Uterus (tissue), 4 donors: ENCODE measurements around the gene STIM1. TPM values are rescaled to one million over a fixed set of nuclear protein-coding genes. Genes with fewer than 3 reads are reported as not detected.

Experiments used
- DNase-seq, 2 donors: peaks; one replicate each; pipeline ENCODE4 v3.0.0-alpha.2; 2019 to 2020
- H3K27ac ChIP-seq, 2 donors: fragments of 200-600 bp; sonication (generic); 1 replicate in 1 of 2; 2 replicates in 1 of 2; pipeline ENCODE4 v1.5.1; 2016 to 2018
- H3K27me3 ChIP-seq, 2 donors: fragments of 200-600 bp; sonication (generic); one replicate each; pipeline ENCODE4 v1.5.1; 2018 to 2019; ENCODE audit warnings: control low read depth in 1 of 2
- H3K36me3 ChIP-seq, 2 donors: fragments of 200-600 bp; sonication (generic); one replicate each; pipeline ENCODE4 v1.5.1; 2019; ENCODE audit warnings: control low read depth in 1 of 2
- H3K4me1 ChIP-seq, 2 donors: fragments of 200-600 bp; sonication (generic); one replicate each; pipeline ENCODE4 v1.5.1; 2018 to 2019; ENCODE audit warnings: control low read depth in 1 of 2
- H3K4me3 ChIP-seq, 2 donors: fragments of 200-600 bp; sonication (generic); 1 replicate in 1 of 2; 2 replicates in 1 of 2; pipeline ENCODE4 v1.5.1; 2018 to 2019; ENCODE audit warnings: mild to moderate bottlenecking in 1 of 2
- H3K9me3 ChIP-seq, 2 donors: fragments of 200-600 bp; sonication (generic); one replicate each; pipeline ENCODE4 v1.5.1; 2019; ENCODE audit warnings: control low read depth in 1 of 2
- POLR2A ChIP-seq, 2 donors: fragments of 450-650 bp; IDR thresholded peaks; one replicate each; pipeline ENCODE4 v1.6.1; 2016; ENCODE audit warnings: antibody characterized with exemption in 2 of 2, mild to moderate bottlenecking in 1 of 2, moderate library complexity in 1 of 2
- intact Hi-C: fragments of 100-400 bp; cut with DNase I; formaldehyde crosslinking; loops from one replicate; pipeline ENCODE4 v1.15.1; 2023; ENCODE audit warnings: low total_unique reads
- small RNA-seq: library from RNA; depleted of rRNA; stranded (forward); fragments of <200 nt; gene quantifications from one replicate; pipeline ENCODE3, GENCODE V24; 2016
- total RNA-seq, 4 donors: library from RNA; depleted of rRNA in 3 of 4; stranded (reverse); fragments of >200 nt in 3 of 4; gene quantifications; one replicate each; pipeline versions ENCODE4 v1.1.0 to v1.2.4, GENCODE V29; 2014 to 2023
- TF ChIP-seq, protein P1 (sequence below), 4 experiments: fragments of 200-600 bp in 2 of 4; fragments of 450-650 bp in 2 of 4; sonication (generic) in 2 of 4; IDR thresholded peaks; one replicate each; pipeline ENCODE4 v1.5.1; 2016 to 2019; ENCODE audit warnings: antibody characterized with exemption in 4 of 4, mild to moderate bottlenecking in 2 of 4, moderate library complexity in 1 of 4
- donor health status: DM: yes; HTN: yes; CAD: no.

STIM1 gene
- total RNA-seq, 4 donors from 2014 or later = 37.6 to 114 (median 56.3) TPM

DNA sequence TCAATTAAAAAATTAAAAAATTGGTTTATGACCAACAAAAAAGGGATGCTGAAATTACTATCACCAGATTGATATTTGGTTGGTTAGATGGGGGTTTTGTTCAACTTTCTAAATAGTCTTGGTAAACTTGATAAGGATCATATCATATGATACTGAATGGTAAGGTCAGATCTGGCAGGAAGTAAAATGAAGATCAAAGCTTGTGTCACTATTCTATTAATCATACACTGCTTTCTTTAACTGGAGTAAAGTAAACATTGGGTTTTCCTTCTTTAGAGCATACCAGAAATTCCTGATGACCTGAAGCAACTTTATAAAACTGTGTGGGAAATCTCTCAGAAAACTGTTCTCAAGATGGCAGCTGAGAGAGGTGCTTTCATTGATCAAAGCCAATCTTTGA is 279.3 kb downstream of the STIM1 start:
- Histone ChIP-seq H3K4me3 (no peak overlapping the region), H3K36me3 (no peaks in the 10 kb centered on the region), H3K27me3 (no peaks in the 10 kb centered on the region), H3K9me3 (peaks cover 0 to 3% of the 10 kb centered on the region in 2 donors), H3K4me1 (no peaks in the 10 kb centered on the region), H3K27ac (no peak overlapping the region)
- no peak for DNase-seq
- TF ChIP-seq, protein P1, sequence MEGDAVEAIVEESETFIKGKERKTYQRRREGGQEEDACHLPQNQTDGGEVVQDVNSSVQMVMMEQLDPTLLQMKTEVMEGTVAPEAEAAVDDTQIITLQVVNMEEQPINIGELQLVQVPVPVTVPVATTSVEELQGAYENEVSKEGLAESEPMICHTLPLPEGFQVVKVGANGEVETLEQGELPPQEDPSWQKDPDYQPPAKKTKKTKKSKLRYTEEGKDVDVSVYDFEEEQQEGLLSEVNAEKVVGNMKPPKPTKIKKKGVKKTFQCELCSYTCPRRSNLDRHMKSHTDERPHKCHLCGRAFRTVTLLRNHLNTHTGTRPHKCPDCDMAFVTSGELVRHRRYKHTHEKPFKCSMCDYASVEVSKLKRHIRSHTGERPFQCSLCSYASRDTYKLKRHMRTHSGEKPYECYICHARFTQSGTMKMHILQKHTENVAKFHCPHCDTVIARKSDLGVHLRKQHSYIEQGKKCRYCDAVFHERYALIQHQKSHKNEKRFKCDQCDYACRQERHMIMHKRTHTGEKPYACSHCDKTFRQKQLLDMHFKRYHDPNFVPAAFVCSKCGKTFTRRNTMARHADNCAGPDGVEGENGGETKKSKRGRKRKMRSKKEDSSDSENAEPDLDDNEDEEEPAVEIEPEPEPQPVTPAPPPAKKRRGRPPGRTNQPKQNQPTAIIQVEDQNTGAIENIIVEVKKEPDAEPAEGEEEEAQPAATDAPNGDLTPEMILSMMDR (IDR thresholded peaks at IDR 0.05) = no peak
- no peak for TF ChIP-seq POLR2A (IDR thresholded peaks at IDR 0.05)
- intact Hi-C loops = no loop called here

DNA sequence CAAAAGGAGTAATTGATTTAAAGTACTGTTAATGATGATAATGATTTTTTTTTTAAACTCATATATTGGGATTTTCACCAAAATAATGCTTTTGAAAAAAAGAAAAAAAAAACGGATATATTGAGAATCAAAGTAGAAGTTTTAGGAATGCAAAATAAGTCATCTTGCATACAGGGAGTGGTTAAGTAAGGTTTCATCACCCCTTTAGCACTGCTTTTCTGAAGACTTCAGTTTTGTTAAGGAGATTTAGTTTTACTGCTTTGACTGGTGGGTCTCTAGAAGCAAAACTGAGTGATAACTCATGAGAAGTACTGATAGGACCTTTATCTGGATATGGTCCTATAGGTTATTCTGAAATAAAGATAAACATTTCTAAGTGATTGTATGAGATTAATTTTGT is 283.0 kb downstream of the STIM1 start:
- Histone ChIP-seq H3K36me3 (no peaks in the 10 kb centered on the region), H3K4me3 (no peak overlapping the region), H3K27ac (no peak overlapping the region), H3K4me1 (no peaks in the 10 kb centered on the region), H3K27me3 (no peaks in the 10 kb centered on the region), H3K9me3 (peaks cover 0 to 8% of the 10 kb centered on the region in 2 donors)
- DNase-seq = no peak
- no peak for TF ChIP-seq POLR2A (IDR thresholded peaks at IDR 0.05)
- TF ChIP-seq, protein P1 (IDR thresholded peaks at IDR 0.05) = no peak
- intact Hi-C loops = no loop called here

DNA sequence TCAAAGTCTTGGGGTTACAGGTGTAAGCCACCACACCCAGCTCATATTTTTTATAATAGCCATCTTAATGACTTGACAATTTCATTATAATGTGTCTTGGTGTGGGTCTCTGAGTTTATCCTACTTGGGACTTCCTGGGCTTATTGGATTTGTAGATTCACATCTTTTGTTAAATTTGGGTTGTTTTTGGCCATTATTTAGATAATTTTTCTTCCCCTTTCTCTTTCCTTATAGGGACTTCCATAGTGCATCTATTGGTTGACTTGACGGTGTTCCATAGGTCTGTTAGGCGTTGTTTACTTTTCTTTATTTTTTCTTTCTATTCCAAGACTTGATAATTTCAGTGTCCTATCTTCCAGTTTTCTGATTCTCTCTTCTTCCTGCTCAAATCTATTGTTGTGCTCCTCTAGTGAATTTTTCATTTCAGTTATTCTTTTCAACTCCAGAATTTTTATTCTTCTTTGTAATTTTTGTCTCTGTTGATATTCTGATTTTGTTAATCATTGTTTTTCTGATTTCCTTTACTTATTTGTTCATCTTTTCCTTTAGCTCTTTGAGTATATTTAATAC is 284.7 kb downstream of the STIM1 start:
- Histone ChIP-seq H3K4me3 (no peak overlapping the region), H3K4me1 (no peaks in the 10 kb centered on the region), H3K27me3 (no peaks in the 10 kb centered on the region), H3K27ac (no peak overlapping the region), H3K9me3 (peaks cover 0 to 8% of the 10 kb centered on the region in 2 donors), H3K36me3 (no peaks in the 10 kb centered on the region)
- intact Hi-C loops = no loop called here
- TF ChIP-seq, protein P1 (IDR thresholded peaks at IDR 0.05) = no peak
- no peak for DNase-seq

Small RNA genes within 50 kb of the gene (small RNA-seq; reads per million reads assigned to genes)
- not detected for gene AC087441.2
- not detected for gene RF00409
- not detected for gene RPS29P20

Other genes starting within 250 kb of the STIM1 start
- gene ART5, start 213.7 kb upstream of the STIM1 start, total RNA-seq = 1 to 10 TPM in 2 of 4 donors, under 1 TPM in 1, not detected in 1; 0.69 to 2.4 (median 1.7) TPM
- gene ART1, start 210.5 kb upstream of the STIM1 start, total RNA-seq = not detected
- gene CHRNA10, start 184.3 kb upstream of the STIM1 start, total RNA-seq = 1 to 10 TPM in 1 of 4 donors, under 1 TPM in 1, not detected in 2; 0.76 to 2.2 TPM
- 100 to 1,000 TPM in 3 of 4 donors, 10 to 100 TPM in 1; 55.1 to 189 (median 123) TPM for gene NUP98, start 58.1 kb upstream of the STIM1 start, total RNA-seq
- gene PGAP2, start 47.1 kb upstream of the STIM1 start, total RNA-seq = 10 to 100 TPM in 3 of 4 donors, not detected in 1; 12.2 to 16.5 (median 13.8) TPM
- 10 to 100 TPM; 10.5 to 46.9 (median 38.1) TPM for gene RHOG, start 14.7 kb upstream of the STIM1 start, total RNA-seq
- 100 to 1,000 TPM in 1 of 4 donors, 10 to 100 TPM in 3; 32.5 to 234 (median 59.5) TPM for gene RRM1, start 239.1 kb downstream of the STIM1 start, total RNA-seq